Keratinocyte (primary cell): ENCODE results near the gene MUC6. TPM values are rescaled to one million over a fixed set of nuclear protein-coding genes. Genes with fewer than 3 reads are reported as not detected.

ENCODE experiments used
- DNase-seq: peaks from one replicate; pipeline ENCODE4 v3.0.0-alpha.2; 2011; ENCODE audit warnings: low read depth, missing footprints, low spot score
- FAIRE-seq: peaks from 2 replicates; lab custom pipeline; 2011; peaks lifted over from hg19 to GRCh38; lab: Jason Lieb, UNC
- H2AFZ ChIP-seq: 2 replicates; pipeline ENCODE4 v1.6.0; 2012; ENCODE audit warnings: low read length, control low read depth, inconsistent platforms; ENCODE audit not compliant: control insufficient read depth
- H3K27ac ChIP-seq: 2 replicates; pipeline ENCODE4 v1.5.1; 2011; ENCODE audit warnings: low read length; ENCODE audit not compliant: control insufficient read depth, insufficient read depth
- H3K27me3 ChIP-seq: 3 replicates; pipeline ENCODE4 v1.6.0; 2011; ENCODE audit warnings: low read length; ENCODE audit not compliant: control insufficient read depth, insufficient read depth; ENCODE audit errors: extremely low read depth
- H3K36me3 ChIP-seq, 2 experiments: 2 replicates in 1 of 2; 3 replicates in 1 of 2; pipeline ENCODE4 v1.5.1; 2011; ENCODE audit warnings: low read length in 2 of 2, mild to moderate bottlenecking in 1 of 2; ENCODE audit not compliant: control insufficient read depth in 2 of 2, insufficient read depth in 2 of 2; ENCODE audit errors: extremely low read depth in 1 of 2
- H3K4me1 ChIP-seq: 3 replicates; pipeline ENCODE4 v1.5.1; 2011; ENCODE audit warnings: low read length; ENCODE audit not compliant: control insufficient read depth, insufficient read depth; ENCODE audit errors: extremely low read depth
- H3K4me2 ChIP-seq: 3 replicates; pipeline ENCODE4 v1.6.0; 2011; ENCODE audit warnings: low read depth, low read length; ENCODE audit not compliant: control insufficient read depth, insufficient read depth; ENCODE audit errors: extremely low read depth
- H3K4me3 ChIP-seq, 3 experiments: fragments of 200-600 bp in 1 of 3; sonication (generic) in 1 of 3; 2 replicates in 2 of 3; 3 replicates in 1 of 3; pipeline ENCODE4 v1.5.1; 2011 to 2016; ENCODE audit warnings: low read length in 3 of 3, mild to moderate bottlenecking in 3 of 3, control low read depth in 2 of 3, inconsistent platforms in 1 of 3, low read depth in 1 of 3, mixed read lengths in 1 of 3, mixed run types in 1 of 3, moderate library complexity in 1 of 3; ENCODE audit not compliant: control insufficient read depth in 2 of 3, insufficient read depth in 2 of 3; ENCODE audit errors: extremely low read depth in 1 of 3
- H3K79me2 ChIP-seq: 2 replicates; pipeline ENCODE4 v1.6.0; 2012; ENCODE audit warnings: low read length; ENCODE audit not compliant: control insufficient read depth, insufficient read depth
- H3K9ac ChIP-seq: 3 replicates; pipeline ENCODE4 v1.6.0; 2011; ENCODE audit warnings: low read length; ENCODE audit not compliant: control insufficient read depth, insufficient read depth; ENCODE audit errors: extremely low read depth
- H3K9me1 ChIP-seq: 3 replicates; pipeline ENCODE4 v1.6.0; 2011; ENCODE audit warnings: low read length; ENCODE audit not compliant: control insufficient read depth, insufficient read depth; ENCODE audit errors: extremely low read depth
- H3K9me3 ChIP-seq: 2 replicates; pipeline ENCODE4 v1.5.1; 2012; ENCODE audit warnings: low read depth, low read length; ENCODE audit not compliant: control insufficient read depth
- H4K20me1 ChIP-seq: 3 replicates; pipeline ENCODE4 v1.6.0; 2011; ENCODE audit warnings: low read length; ENCODE audit not compliant: control insufficient read depth, insufficient read depth; ENCODE audit errors: extremely low read depth
- CTCF ChIP-seq, 3 experiments: IDR thresholded peaks in 1 of 3; conservative IDR thresholded peaks in 1 of 3; optimal IDR thresholded peaks in 1 of 3; 2 replicates in 2 of 3; 3 replicates in 1 of 3; pipeline versions ENCODE3 to v1.5.1; 2011; ENCODE audit warnings: low read length in 3 of 3, mild to moderate bottlenecking in 3 of 3, moderate library complexity in 2 of 3, control low read depth in 1 of 3, inconsistent platforms in 1 of 3; ENCODE audit not compliant: insufficient read depth in 2 of 3; ENCODE audit errors: extremely low read depth in 1 of 3
- EZH2 ChIP-seq: IDR thresholded peaks from one replicate; pipeline ENCODE4 v1.6.1; 2012; ENCODE audit warnings: inconsistent platforms, mild to moderate bottlenecking, low read length, moderate library complexity
- dilution Hi-C: fragments of 300-500 bp; cut with MboI; formaldehyde crosslinking; loops from one replicate; pipeline ENCODE4 v1.7.0; 2020; ENCODE audit warnings: low sequenced_read_pairs; ENCODE audit not compliant: extremely low pct_ligation_motif_present
- polyA plus RNA-seq, 5 experiments: library from polyadenylated mRNA; depleted of rRNA in 3 of 5; stranded (reverse) in 3 of 5; stranded (forward) in 1 of 5; unstranded in 1 of 5; fragments of >200 nt; gene quantifications; 1 replicate in 1 of 5; 2 replicates in 3 of 5; 3 replicates in 1 of 5; pipeline versions ENCODE4 v1.2.1 to v1.2.3, GENCODE V29; 2011 to 2012; ENCODE audit warnings: missing spikeins in 2 of 5, low read depth in 1 of 5, low replicate concordance in 1 of 5

Gene MUC6
- polyA plus RNA-seq, 1 donor (not counting 4 experiments of a cell fraction or from before 2014, with no cell fraction given): not detected

GRCh38 chr11:1077033-1077416, 40.5 kb upstream of the MUC6 start:
- no peaks in the 10 kb centered on the region for H3K9me3 ChIP-seq
- TF ChIP-seq EZH2 (no peak), CTCF (optimal IDR thresholded peaks at IDR 0.05 in 1 of 3, IDR thresholded peaks at IDR 0.05 in 1 of 3, conservative IDR thresholded peaks at IDR 0.05 in 1 of 3; ENCODE audit: extremely low read depth in 1 of 3, insufficient read depth in 2 of 3, low read length in 3 of 3) (no peak)
- no peak overlapping the region for H3K9ac ChIP-seq
- DNase-seq (no peak), FAIRE-seq (no peak)
- H3K79me2 ChIP-seq: no peaks in the 10 kb centered on the region
- H3K27ac ChIP-seq: no peak overlapping the region
- dilution Hi-C loops: no loop called here
- no peak overlapping the region for H3K4me3 ChIP-seq
- no peak overlapping the region for H2AFZ ChIP-seq
- H4K20me1 ChIP-seq: no peaks in the 10 kb centered on the region
- peaks cover 10% of the 10 kb centered on the region for H3K4me1 ChIP-seq
- no peaks in the 10 kb centered on the region for H3K27me3 ChIP-seq
- no peaks in the 10 kb centered on the region for H3K9me1 ChIP-seq
- H3K36me3 ChIP-seq: no peaks in the 10 kb centered on the region
- no peak overlapping the region for H3K4me2 ChIP-seq

GRCh38 chr11:1076061-1076665, 39.6 kb upstream of the MUC6 start:
- H2AFZ ChIP-seq: no peak overlapping the region
- no peak overlapping the region for H3K9ac ChIP-seq
- dilution Hi-C loops: no loop called here
- no peak overlapping the region for H3K4me3 ChIP-seq
- no peaks in the 10 kb centered on the region for H3K27me3 ChIP-seq
- no peaks in the 10 kb centered on the region for H3K9me3 ChIP-seq
- no peak overlapping the region for H3K27ac ChIP-seq
- FAIRE-seq (no peak), DNase-seq (no peak)
- H4K20me1 ChIP-seq: no peaks in the 10 kb centered on the region
- H3K4me2 ChIP-seq: no peak overlapping the region
- peaks cover 10% of the 10 kb centered on the region for H3K4me1 ChIP-seq
- TF ChIP-seq CTCF (optimal IDR thresholded peaks at IDR 0.05 in 1 of 3, IDR thresholded peaks at IDR 0.05 in 1 of 3, conservative IDR thresholded peaks at IDR 0.05 in 1 of 3; ENCODE audit: extremely low read depth in 1 of 3, insufficient read depth in 2 of 3, low read length in 3 of 3) (no peak), EZH2 (no peak)
- H3K36me3 ChIP-seq: no peaks in the 10 kb centered on the region
- H3K79me2 ChIP-seq: no peaks in the 10 kb centered on the region
- no peaks in the 10 kb centered on the region for H3K9me1 ChIP-seq
